Lower leg skin (tissue), 4 donors: Measurements from ENCODE around the gene ABCA13. TPM values are rescaled to one million over a fixed set of nuclear protein-coding genes. Genes with fewer than 3 reads are reported as not detected.

ENCODE experiments used
- DNase-seq, 2 donors: peaks; one replicate each; pipeline ENCODE4 v3.0.0-alpha.2; 2019; ENCODE audit warnings: low spot score in 2 of 2
- H3K4me3 ChIP-seq: fragments of 200-600 bp; sonication (generic); 2 replicates; pipeline ENCODE4 v1.5.1; 2017; ENCODE audit warnings: mild to moderate bottlenecking, low read depth; ENCODE audit not compliant: poor library complexity, severe bottlenecking
- POLR2A ChIP-seq, 2 donors: fragments of 450-650 bp; IDR thresholded peaks; one replicate each; pipeline ENCODE4 v1.6.1; 2016 to 2017; ENCODE audit warnings: antibody characterized with exemption in 2 of 2, mild to moderate bottlenecking in 1 of 2, moderate library complexity in 1 of 2
- WGBS, 2 donors: methylation state at CpG; one replicate each; pipeline ENCODE4 v1.1.5; 2018; 5-methylcytosine and 5-hydroxymethylcytosine counted together
- intact Hi-C: fragments of 100-400 bp; cut with DNase I; formaldehyde crosslinking; loops from one replicate; pipeline ENCODE4 v1.15.0; 2023; ENCODE audit warnings: low total_unique reads
- total RNA-seq, 4 donors: library from RNA; depleted of rRNA; stranded (reverse); fragments of >200 nt; gene quantifications; one replicate each; pipeline ENCODE4 v1.1.0, GENCODE V29; 2016
- TF ChIP-seq, protein P1 (sequence below), 3 donors: fragments of 450-650 bp; IDR thresholded peaks; one replicate each; pipeline ENCODE4 v1.5.1; 2016; ENCODE audit warnings: antibody characterized with exemption in 3 of 3, mild to moderate bottlenecking in 3 of 3, moderate library complexity in 2 of 3

ABCA13 gene
- total RNA-seq, 4 donors from 2014 or later: 0.08 to 1.7 (median 0.52) TPM

DNA sequence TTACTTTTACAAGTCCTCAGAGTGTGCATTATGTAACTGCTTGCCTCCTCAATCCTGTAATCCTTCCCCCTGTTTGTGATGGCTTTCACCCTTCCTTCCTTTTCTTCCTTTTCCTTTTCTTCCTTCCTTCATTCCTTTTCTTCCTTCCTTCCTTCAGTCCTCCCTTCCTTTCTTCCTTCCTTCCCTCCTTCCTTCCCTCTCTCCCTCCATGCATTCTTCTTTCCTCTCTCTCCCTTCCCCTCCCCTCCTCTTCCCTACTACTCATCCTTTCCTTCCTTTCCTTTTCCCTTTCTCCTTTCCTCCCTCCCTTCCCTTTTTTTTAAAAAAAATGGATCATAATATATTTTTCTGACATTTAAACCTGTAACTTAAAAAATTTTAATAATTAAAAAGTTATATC is 22.2 kb upstream of the ABCA13 start:
- intact Hi-C loops: no loop called here
- no peak overlapping the region for H3K4me3 ChIP-seq
- TF ChIP-seq POLR2A (IDR thresholded peaks at IDR 0.05): no peak
- TF ChIP-seq, protein P1, sequence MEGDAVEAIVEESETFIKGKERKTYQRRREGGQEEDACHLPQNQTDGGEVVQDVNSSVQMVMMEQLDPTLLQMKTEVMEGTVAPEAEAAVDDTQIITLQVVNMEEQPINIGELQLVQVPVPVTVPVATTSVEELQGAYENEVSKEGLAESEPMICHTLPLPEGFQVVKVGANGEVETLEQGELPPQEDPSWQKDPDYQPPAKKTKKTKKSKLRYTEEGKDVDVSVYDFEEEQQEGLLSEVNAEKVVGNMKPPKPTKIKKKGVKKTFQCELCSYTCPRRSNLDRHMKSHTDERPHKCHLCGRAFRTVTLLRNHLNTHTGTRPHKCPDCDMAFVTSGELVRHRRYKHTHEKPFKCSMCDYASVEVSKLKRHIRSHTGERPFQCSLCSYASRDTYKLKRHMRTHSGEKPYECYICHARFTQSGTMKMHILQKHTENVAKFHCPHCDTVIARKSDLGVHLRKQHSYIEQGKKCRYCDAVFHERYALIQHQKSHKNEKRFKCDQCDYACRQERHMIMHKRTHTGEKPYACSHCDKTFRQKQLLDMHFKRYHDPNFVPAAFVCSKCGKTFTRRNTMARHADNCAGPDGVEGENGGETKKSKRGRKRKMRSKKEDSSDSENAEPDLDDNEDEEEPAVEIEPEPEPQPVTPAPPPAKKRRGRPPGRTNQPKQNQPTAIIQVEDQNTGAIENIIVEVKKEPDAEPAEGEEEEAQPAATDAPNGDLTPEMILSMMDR (IDR thresholded peaks at IDR 0.05): no peak
- DNase-seq: no peak

DNA sequence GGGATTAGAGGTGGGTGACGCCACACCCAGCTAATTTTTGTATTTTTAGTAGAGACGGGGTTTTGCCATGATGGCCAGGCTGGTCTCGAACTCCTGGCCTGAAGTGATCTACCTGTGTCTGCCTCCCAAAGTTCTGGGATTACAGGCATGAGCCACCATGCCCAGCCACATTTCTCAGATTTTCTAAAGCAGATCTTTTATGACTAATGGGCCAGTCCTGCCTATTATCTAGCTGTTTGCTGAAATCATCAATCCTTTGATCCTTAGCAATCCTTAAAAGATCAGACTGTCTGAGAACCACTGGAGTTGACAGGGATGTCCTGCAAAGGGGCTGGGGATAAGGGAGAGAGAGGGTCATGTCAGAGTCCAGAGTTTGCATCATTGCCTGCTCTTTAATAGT is 21.2 kb upstream of the ABCA13 start:
- intact Hi-C loops: no loop called here
- DNase-seq: no peak
- WGBS, 2 donors: 74 to 98% methylated on average over 3 of the region's 3 CpGs
- no peak overlapping the region for H3K4me3 ChIP-seq
- TF ChIP-seq, protein P1 (IDR thresholded peaks at IDR 0.05): no peak
- TF ChIP-seq POLR2A (IDR thresholded peaks at IDR 0.05): no peak

DNA sequence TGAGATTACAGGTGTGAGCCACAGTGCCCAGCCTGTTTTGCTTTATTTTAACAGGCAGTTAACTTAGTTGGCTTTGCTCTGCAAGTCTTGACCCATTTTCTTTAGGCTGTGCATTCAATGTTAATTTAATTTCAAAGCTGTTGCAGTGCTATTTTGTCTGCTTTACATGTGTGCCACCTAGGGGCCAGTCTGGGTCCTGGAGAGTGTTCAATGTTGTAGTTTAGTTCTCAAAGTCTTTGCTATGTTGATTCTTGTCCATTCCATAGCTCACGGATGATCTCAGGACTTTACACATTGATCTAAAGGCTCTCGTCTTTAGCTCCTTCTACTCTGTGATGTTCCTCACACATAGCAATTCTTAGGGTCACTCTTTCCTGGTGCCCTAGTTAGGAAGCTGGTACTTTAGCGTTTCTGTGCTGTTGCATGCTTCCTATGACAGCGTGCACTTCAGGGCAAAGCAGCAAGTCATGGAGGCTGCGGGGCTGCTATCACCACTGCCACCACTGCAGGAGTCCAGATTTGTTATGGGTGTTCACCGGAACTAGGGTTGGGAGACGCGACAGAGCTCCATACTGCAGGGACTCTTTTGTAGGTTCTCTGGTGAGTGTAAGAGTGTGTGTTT is 16.4 kb upstream of the ABCA13 start:
- no peak overlapping the region for H3K4me3 ChIP-seq
- WGBS, 2 donors: 83 to 88% methylated on average over 8 of the region's 8 CpGs
- intact Hi-C loops: no loop called here
- TF ChIP-seq POLR2A (IDR thresholded peaks at IDR 0.05): no peak
- TF ChIP-seq, protein P1 (IDR thresholded peaks at IDR 0.05): no peak
- no peak for DNase-seq

DNA sequence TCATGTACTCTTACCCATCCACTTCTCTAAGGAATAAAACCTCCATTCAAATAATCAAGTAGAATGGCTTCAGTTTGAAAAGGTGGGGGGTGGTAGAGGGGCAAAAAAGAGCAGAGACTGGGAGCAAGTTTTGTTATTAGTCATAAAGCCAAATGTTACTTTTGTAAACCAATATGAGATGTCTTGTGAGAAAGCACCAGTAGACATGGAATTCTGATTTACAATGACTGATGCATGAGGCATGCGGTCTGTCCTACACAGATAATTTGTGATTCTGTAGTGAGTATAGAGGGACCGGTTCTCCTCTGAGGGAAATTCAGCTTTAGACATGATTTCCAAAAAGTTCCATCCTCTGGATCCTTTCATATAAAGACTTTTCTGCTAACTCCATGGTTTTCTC is 12.9 kb upstream of the ABCA13 start:
- no peak for DNase-seq
- 93% methylated on average over 2 of the region's 2 CpGs for WGBS, 2 donors
- no peak for TF ChIP-seq POLR2A (IDR thresholded peaks at IDR 0.05)
- TF ChIP-seq, protein P1 (IDR thresholded peaks at IDR 0.05): no peak
- intact Hi-C loops: no loop called here
- H3K4me3 ChIP-seq: no peak overlapping the region

DNA sequence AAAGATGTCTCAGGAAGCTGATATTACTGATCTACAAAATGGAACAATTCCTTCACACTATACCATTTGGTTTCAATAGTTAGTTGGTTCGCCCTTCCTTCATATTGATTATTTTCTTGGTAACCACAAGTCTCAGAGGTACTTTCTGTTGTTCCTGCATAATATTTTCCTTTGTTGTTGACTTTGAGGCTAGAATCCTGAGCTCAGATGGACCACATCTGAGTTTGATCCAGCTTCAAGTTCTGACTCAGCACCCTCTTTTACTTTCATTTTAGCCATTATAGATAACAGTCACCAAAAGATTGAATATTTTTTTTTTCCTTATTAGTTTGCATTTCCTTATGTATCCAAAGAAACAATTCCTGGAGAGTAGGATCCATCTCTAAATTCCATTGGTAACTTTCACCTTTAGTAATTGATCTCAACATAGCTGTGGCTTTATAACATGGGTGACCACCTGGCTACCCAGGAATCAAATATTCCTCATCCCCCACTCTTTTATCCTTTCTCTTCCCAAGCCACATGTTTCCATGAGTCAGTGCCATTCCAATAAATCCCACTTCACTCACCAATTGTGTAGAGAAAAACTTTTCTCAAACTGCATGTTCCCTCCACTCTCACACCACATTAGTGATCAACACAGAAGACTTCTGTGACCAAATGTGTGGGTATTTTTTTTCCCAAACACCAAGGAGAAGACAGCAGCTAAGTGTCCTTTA is 9.7 kb upstream of the ABCA13 start:
- intact Hi-C loops: no loop called here
- H3K4me3 ChIP-seq: no peak overlapping the region
- 89 to 97% methylated on average over 1 of the region's 1 CpG for WGBS, 2 donors
- no peak for TF ChIP-seq POLR2A (IDR thresholded peaks at IDR 0.05)
- TF ChIP-seq, protein P1 (IDR thresholded peaks at IDR 0.05): no peak
- DNase-seq: no peak
